LNCAP (cell line): Measurements from ENCODE around the gene WASF2.

Source experiments
- TF ChIP-seq, protein P1 (sequence below): fragments of 450-650 bp; IDR thresholded peaks from 2 replicates; pipeline ENCODE4 v1.5.1; 2017; ENCODE audit warnings: mild to moderate bottlenecking

The WASF2 gene

DNA sequence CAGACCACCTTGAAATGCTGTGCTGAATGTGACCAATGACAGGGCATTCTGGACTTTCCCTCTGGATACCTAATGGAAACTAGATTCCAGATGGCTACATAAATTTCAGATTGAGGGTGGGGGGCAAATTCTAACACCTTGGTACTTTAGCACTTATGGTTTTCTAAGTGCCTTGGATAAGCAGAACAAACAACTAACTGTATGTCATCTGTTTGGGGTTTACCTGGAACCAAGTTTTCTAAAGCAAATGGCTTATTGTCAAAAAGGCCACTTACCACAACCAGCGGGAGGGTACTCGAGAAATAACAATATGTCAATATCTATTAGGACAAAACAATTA lies 58.4 kb downstream of the WASF2 start:
- TF ChIP-seq, protein P1, sequence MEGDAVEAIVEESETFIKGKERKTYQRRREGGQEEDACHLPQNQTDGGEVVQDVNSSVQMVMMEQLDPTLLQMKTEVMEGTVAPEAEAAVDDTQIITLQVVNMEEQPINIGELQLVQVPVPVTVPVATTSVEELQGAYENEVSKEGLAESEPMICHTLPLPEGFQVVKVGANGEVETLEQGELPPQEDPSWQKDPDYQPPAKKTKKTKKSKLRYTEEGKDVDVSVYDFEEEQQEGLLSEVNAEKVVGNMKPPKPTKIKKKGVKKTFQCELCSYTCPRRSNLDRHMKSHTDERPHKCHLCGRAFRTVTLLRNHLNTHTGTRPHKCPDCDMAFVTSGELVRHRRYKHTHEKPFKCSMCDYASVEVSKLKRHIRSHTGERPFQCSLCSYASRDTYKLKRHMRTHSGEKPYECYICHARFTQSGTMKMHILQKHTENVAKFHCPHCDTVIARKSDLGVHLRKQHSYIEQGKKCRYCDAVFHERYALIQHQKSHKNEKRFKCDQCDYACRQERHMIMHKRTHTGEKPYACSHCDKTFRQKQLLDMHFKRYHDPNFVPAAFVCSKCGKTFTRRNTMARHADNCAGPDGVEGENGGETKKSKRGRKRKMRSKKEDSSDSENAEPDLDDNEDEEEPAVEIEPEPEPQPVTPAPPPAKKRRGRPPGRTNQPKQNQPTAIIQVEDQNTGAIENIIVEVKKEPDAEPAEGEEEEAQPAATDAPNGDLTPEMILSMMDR: no peak

DNA sequence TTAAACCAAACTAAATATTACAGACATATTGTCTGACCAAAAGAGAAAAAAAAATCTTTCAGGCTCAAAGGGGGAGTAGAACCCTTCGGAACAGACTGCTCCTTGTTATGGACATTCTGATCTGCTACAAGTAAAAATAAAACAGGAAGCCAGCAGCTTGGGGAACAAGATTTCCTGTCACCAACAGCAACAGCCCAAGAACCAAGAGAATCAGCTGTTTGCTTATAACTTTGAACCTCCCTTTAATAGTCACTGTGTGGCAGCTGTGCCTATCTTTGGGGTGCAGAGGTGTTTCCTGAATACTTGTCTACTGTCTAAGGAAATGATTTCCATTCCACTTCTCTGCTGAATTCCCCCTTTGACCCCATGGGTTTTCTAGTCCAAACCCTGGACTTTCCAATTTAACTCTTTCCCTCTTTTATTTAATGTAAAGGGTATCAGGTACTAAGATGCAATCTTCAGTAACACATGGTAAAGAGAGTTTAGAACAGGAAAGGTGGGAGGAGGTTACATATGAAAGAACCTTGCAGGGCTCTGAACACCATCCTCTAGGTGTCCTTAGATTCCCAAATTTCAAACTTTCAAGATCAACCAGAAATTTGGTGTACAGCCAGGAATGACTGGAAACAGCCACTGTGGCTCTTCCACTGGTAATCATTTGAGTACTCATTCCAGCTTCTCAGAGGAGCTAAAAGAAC lies 58.9 kb downstream of the WASF2 start:
- TF ChIP-seq, protein P1: no peak

DNA sequence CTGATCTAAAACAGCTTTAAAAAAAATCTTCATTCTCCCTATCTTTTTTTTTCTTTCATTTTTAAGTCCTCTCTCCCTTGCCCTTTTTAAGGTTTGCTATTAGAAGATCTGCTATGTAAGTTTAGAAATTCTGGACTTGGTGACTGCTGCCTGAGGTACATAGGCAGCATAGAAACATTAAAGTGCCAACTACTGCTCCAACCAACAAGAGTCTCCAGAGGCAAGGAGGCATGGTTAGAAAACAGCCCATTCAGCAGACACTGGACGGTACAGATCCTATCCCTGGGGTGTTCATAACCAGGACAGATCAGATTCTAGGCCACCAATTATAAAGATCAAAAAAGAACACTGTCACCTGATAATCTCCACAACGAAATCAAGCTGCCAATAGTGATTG lies 60.9 kb downstream of the WASF2 start:
- TF ChIP-seq, protein P1: no peak

DNA sequence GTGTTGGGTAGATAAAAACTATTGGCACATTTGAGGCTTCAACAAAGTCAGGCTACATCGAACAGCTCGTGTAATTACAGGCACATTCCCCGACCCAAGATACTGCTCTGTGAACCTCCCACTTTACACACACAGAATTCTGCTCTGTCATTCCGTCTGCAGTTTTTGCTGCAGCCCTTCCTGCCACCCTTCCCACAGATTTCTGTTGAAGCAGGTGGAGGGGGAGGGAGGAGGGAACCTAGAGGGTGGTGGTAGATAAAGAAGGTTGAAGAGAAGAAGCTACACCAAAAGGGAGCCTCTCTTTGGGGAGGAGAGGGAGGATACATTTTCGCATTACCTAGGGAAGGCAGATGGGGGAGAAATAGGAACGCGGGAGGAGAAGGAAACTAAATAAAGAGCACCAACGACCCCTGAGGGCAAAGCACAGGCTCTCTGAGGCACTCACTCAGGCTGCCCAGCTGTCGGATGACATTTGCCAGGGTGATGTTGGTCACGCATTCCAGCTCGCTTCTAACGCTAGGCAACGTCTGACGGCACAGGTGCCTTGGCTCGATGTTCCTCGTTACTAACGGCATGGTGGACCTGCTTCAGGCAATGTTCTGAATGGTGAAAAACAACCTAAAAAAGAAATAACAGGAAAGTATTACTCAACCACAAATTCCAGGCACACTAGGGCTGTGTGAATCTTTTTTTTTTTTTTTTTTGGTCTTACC lies 61.5 kb downstream of the WASF2 start:
- TF ChIP-seq, protein P1: no peak

DNA sequence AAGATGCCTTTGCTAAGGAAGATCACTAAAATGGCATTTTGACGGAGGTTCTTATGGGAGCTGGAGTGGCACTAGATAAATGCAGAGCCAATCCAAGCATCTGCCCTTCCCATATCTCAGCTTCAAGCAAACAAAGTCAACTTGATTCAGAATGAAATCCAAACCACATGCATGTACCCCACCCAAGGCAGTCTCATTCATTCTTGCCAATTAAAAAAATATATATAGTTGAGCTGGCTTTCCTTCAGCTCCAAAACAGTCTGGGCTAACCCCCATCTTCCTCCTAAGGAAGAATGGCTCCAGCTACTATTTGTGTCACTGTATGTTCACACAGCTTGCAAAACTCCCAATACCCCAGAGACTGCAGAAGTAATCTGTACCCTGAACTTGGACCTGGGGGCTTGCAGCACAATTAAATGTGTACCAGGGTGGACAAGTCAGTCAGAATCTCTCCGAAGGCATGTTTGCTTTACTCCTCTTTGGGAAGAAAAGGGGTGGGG lies 62.1 kb downstream of the WASF2 start:
- TF ChIP-seq, protein P1: no peak

DNA sequence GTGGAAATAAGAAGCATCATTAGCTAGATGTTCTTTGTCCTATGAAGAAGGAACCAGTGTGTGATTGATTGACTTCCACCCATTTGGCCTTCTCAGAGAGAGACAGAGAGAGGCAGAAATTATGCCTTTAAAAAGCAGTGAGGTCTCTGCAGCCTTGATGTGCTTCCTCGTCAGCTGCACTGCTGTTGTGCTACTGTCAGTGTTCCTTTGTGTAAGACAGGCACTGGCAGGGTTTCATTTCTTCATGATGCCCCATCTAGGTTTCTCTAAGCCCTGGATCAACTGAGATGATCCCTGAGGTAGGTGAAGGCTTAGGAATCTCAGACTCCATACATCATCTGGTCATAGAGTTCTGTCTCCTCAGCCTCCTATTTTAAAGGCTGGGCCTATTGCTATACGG lies 62.6 kb downstream of the WASF2 start:
- TF ChIP-seq, protein P1: no peak

DNA sequence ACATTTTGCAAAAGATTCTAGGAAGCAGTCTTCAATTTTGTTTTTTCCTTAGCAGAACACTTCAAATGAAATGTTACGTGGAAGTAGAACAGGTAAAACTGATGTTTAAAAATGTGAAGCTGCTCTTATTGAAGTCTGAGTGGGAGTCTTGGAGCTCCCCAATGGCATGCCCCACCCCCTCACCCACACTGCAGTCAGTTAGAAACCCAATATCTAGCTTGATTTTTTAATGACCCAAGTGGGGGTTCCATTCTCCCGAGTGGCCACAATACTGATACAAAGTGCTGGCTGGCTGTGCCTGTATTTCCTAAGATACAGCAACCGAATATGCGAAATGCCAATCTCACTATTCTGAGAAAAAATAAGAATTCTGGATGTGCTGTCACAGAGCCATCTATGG lies 66.3 kb downstream of the WASF2 start:
- TF ChIP-seq, protein P1: no peak
